Psoas muscle (tissue), 8 donors: ENCODE measurements around the gene PACS2. TPM values are rescaled to one million over a fixed set of nuclear protein-coding genes. Genes with fewer than 3 reads are reported as not detected.

Experiments
- ATAC-seq, 4 donors: fragments of 200-7000 bp; cut with Tn5 transposase; one replicate each; pipeline ENCODE4 v1.9.1; 2020; ENCODE audit warnings: moderate library complexity in 3 of 4, mild to moderate bottlenecking in 2 of 4
- DNase-seq, 2 donors: peaks; one replicate each; pipeline ENCODE4 v3.0.0-alpha.2; 2020
- H3K27ac ChIP-seq: fragments of 200-600 bp; one replicate; pipeline ENCODE4 v1.8.0; 2022
- H3K27me3 ChIP-seq, 3 donors: fragments of 200-600 bp in 1 of 3; one replicate each; pipeline versions ENCODE4 v1.6.1 to v1.8.0; 2013 to 2022; ENCODE audit warnings: low read length in 2 of 3, mild to moderate bottlenecking in 2 of 3, moderate library complexity in 1 of 3; ENCODE audit not compliant: insufficient read depth in 3 of 3
- H3K36me3 ChIP-seq, 2 donors: fragments of 200-600 bp in 1 of 2; one replicate each; pipeline versions ENCODE4 v1.6.1 to v1.8.0; 2013 to 2022; ENCODE audit warnings: low read depth in 1 of 2, mild to moderate bottlenecking in 1 of 2, moderate library complexity in 1 of 2; ENCODE audit not compliant: insufficient read depth in 1 of 2
- H3K4me1 ChIP-seq: fragments of 200-600 bp; one replicate; pipeline ENCODE4 v1.8.0; 2022
- H3K4me3 ChIP-seq: fragments of 200-600 bp; one replicate; pipeline ENCODE4 v1.8.0; 2022; ENCODE audit warnings: mild to moderate bottlenecking
- H3K9me3 ChIP-seq: fragments of 200-600 bp; one replicate; pipeline ENCODE4 v1.8.0; 2022
- WGBS, 3 donors: extraction: QIAGEN DNeasy Blood & Tissue Kit; methylation state at CpG; one replicate each; pipeline versions ENCODE4 v1.1.6 to v1.1.7; 2013; 5-methylcytosine and 5-hydroxymethylcytosine counted together
- intact Hi-C, 2 donors: fragments of 100-400 bp; cut with DNase I; formaldehyde crosslinking; loops; one replicate each; pipeline versions ENCODE4 v1.11.0 to v1.14.2; 2022
- polyA plus RNA-seq, 3 donors: library from polyadenylated mRNA; stranded (reverse); fragments of 200-250 nt; gene quantifications; one replicate each; pipeline ENCODE4 v1.2.3, GENCODE V29; 2013
- total RNA-seq, 4 donors: library from RNA; stranded (reverse); fragmentation: NEBNext Ultra II Directional in 2 of 4; extraction: Animal tissue kit (Norgen Biotek cat#: 25700) in 2 of 4; gene quantifications; one replicate each; pipeline versions ENCODE4 v1.2.1 to v1.2.4, GENCODE V29; 2021 to 2023
- TF ChIP-seq, protein P1 (sequence below): fragments of 200-600 bp; IDR thresholded peaks from one replicate; pipeline ENCODE4 v1.8.0; 2022; ENCODE audit warnings: antibody characterized with exemption
- donor health status: healthy with polysubstance abuse.
- donor health status: DM: no; HTN: no; CAD: no; lungs with moderate emphysema.
- donor health status: Bipolar disorder and iron deficiency.
- donor health status: healthy.
- donor health status: DM: yes; HTN: yes; CAD: no.
- donor health status: DM: no; HTN: no; CAD: no.
- donor health status: DM: no; HTN: no; CAD: no.
- donor health status: DM: yes; HTN: yes; CAD: no.

Gene PACS2
- total and polyA plus RNA-seq, 7 donors, result 57.1 to 83.1 (median 72.8) TPM

DNA sequence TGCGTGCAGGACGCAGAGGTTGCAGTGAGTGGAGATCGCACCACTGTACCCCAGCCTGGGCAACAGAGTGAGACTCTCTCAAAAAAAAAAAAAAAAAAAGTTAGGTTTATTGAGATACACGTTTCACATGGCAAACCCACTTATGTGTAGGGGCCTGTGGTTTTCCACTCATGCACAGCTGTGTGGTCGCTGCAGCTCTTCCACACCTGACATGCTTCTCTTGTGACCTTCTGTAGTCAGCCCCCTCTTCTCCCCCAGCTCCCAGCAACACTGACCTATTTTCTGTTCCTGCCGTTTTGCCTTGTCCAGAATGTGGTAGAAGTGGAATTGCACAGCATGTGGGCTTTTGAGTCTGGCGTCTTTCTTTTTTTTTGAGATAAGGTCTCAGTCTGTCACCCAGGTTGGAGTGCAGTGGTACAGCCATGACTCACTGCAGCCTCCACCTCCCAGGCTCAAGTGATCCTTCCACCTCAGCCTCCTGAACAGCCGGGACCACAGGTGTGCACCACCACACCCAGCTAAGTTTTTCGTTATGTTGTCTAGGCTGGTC is 113.5 kb downstream of the PACS2 start:
- TF ChIP-seq, protein P1, sequence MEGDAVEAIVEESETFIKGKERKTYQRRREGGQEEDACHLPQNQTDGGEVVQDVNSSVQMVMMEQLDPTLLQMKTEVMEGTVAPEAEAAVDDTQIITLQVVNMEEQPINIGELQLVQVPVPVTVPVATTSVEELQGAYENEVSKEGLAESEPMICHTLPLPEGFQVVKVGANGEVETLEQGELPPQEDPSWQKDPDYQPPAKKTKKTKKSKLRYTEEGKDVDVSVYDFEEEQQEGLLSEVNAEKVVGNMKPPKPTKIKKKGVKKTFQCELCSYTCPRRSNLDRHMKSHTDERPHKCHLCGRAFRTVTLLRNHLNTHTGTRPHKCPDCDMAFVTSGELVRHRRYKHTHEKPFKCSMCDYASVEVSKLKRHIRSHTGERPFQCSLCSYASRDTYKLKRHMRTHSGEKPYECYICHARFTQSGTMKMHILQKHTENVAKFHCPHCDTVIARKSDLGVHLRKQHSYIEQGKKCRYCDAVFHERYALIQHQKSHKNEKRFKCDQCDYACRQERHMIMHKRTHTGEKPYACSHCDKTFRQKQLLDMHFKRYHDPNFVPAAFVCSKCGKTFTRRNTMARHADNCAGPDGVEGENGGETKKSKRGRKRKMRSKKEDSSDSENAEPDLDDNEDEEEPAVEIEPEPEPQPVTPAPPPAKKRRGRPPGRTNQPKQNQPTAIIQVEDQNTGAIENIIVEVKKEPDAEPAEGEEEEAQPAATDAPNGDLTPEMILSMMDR, result no peak
- Histone ChIP-seq H3K4me1 (no peaks in the 10 kb centered on the region), H3K27me3 (no peaks in the 10 kb centered on the region), H3K9me3 (no peaks in the 10 kb centered on the region), H3K27ac (no peak overlapping the region), H3K36me3 (peaks cover 0 to 7% of the 10 kb centered on the region in 2 donors), H3K4me3 (no peak overlapping the region)
- DNase-seq (no peak), ATAC-seq (no peak)
- intact Hi-C loops, result no loop called here
- WGBS, 3 donors, result 94 to 98% (median 95%) methylated on average over 8 to 9 of the region's 9 CpGs

DNA sequence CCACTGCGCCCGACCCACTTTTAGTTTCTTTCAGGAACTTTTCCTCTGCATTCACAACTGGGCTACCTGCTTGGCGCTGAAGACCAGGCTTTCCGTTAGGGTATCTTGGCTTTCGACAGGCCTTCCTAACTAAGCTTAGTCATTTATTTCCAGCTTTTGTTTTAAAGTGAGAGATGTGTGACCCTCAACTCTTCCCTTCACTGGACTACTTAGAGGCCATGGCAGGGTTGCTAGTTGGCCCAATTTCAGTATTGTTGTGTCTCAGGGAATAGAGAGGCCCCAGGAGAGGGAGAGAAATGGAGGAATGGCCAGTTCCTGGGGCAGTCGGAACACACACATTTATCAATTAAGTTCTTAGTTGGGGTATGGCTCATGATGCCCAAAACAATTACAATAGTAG is 115.5 kb downstream of the PACS2 start:
- peaks cover 0 to 7% of the 10 kb centered on the region in 2 donors for H3K36me3 ChIP-seq
- no peak for DNase-seq
- peak overlapping the region; percentile 30 for H3K27ac ChIP-seq
- TF ChIP-seq, protein P1, result no peak
- no peaks in the 10 kb centered on the region for H3K9me3 ChIP-seq
- no peak overlapping the region for H3K4me3 ChIP-seq
- WGBS, 3 donors, result 76 to 82% (median 81%) methylated on average over 6 of the region's 6 CpGs
- ATAC-seq, result no peak
- intact Hi-C loops, result no loop called here
- H3K4me1 ChIP-seq, result no peaks in the 10 kb centered on the region
- no peaks in the 10 kb centered on the region for H3K27me3 ChIP-seq

DNA sequence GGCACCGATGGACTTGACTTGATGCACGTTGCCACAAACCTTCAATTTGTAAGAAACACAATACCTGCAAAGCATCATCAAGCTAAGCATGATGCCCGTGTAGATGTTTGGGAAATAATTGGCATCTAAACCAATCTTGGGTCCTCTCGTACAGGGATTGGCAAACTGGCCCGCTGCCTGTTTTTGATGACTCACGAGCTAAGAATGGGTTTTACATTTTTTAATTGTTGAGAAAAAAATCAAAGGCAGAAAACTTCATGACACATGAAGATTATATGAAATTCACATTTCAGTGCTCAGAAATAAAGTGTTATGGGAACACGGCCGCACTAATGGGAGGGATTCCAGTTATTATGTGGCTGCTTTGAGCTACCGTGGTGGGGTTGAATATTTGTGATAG is 116.0 kb downstream of the PACS2 start:
- intact Hi-C loops, result no loop called here
- Histone ChIP-seq H3K4me1 (no peaks in the 10 kb centered on the region), H3K4me3 (no peak overlapping the region), H3K36me3 (peaks cover 0 to 7% of the 10 kb centered on the region in 2 donors), H3K27me3 (no peaks in the 10 kb centered on the region), H3K9me3 (no peaks in the 10 kb centered on the region), H3K27ac (peak overlapping the region; percentile 30)
- DNase-seq, result peak in 1 of 2 donors; percentile 55
- TF ChIP-seq, protein P1, result no peak
- ATAC-seq, result peak in 1 of 4 donors; percentile 46
- WGBS, 3 donors, result 43 to 57% (median 49%) methylated on average over 9 of the region's 9 CpGs

DNA sequence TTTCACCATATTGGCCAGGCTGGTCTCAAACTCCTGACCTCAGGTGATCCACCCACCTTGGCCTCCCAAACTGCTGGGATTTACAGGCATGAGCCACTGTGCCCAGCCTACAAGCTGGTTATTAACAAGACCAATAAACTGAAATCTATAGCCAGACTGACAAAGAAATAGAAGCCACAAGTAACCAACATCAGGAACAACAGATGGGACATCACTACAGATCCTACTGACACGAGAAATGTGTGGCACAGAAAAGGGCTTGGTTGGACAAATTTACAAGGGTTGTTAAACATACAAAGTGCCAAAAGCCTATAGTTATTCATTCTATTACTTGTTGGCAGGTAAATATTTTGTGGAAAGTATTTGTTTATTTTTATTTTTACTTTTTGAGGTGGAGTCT is 116.7 kb downstream of the PACS2 start:
- intact Hi-C loops, result no loop called here

More for the DNA sequence above, 116.7 kb downstream of the PACS2 start:
- no peaks in the 10 kb centered on the region for H3K27me3 ChIP-seq
- no peaks in the 10 kb centered on the region for H3K4me1 ChIP-seq
- 96 to 98% (median 96%) methylated on average over 1 of the region's 1 CpG for WGBS, 3 donors
- no peaks in the 10 kb centered on the region for H3K9me3 ChIP-seq
- TF ChIP-seq, protein P1, result no peak
- peak overlapping the region; percentile 30 for H3K27ac ChIP-seq
- H3K4me3 ChIP-seq, result no peak overlapping the region
- no peak for DNase-seq
- ATAC-seq, result no peak
- peaks cover 0 to 7% of the 10 kb centered on the region in 2 donors for H3K36me3 ChIP-seq
